ENCODE measurements around the gene TCF4. TPM values are rescaled to one million over a fixed set of nuclear protein-coding genes. Genes with fewer than 3 reads are reported as not detected.

The TCF4 gene
- total and polyA plus RNA-seq, 2 of the 13 experiments (the other 11 are each of a cell fraction or from before 2014, with no cell fraction given) = not detected

DNA sequence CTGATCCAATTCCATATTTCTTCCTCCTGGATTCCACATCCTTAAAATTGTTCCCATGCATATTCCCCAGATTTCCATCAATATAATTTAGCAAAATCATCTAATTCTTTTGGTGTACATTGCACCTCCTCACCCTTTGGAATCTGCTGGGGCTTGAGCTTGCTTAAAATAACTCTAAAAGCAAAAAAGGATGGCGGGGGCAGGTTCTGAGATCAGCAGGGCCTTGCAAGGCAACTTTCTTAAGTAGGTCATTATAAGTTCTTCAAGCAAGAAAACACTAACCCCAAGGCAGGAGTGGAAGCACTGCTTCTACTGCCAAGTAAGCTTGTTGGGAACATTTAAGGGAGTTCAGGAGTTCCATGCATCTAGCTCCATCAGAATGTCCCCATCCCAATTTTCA, 374.4 kb downstream of the TCF4 start:
- in situ Hi-C loops (cut with HindIII; ENCODE audit: extremely low pct_ligation_motif_present, low pct_unique_long_range_greater_than_20kb) (no loop called here), intact Hi-C loops (cut with micrococcal nuclease; ENCODE audit: unreplicated experiment) (no loop called here)
- H3K9me3 ChIP-seq (ENCODE audit: low read length) = no peaks in the 10 kb centered on the region
- FAIRE-seq (no peak), ATAC-seq (no peak), DNase-seq (ENCODE audit: low spot score) (no peak)
- H2AFZ ChIP-seq (ENCODE audit: low read length) = no peak overlapping the region
- H3K4me1 ChIP-seq (ENCODE audit: insufficient read depth, low read length) = no peaks in the 10 kb centered on the region
- no peaks in the 10 kb centered on the region for H4K20me1 ChIP-seq (ENCODE audit: insufficient read depth, low read length)
- ChIA-PET POLR2A (no interaction called here), CTCF (ENCODE audit: low intra/inter-chr PET ratio, low total read pairs) (no interaction called here)
- H3K9ac ChIP-seq (ENCODE audit: insufficient read depth, low read depth, low read length) = no peak overlapping the region
- no peaks in the 10 kb centered on the region for H3K27me3 ChIP-seq (ENCODE audit: control insufficient read depth in 1 of 2, insufficient read depth in 2 of 2, low read length in 2 of 2)
- no peaks in the 10 kb centered on the region for H3K79me2 ChIP-seq (ENCODE audit: insufficient read depth, low read length)
- TF ChIP-seq SMAD3 (CRISPR knock-in tag; IDR thresholded peaks at IDR 0.05) (no peak), FOXC1 (CRISPR knock-in tag; IDR thresholded peaks at IDR 0.05; ENCODE audit: borderline replicate concordance) (no peak), TBX3 (IDR thresholded peaks at IDR 0.05; ENCODE audit: borderline replicate concordance) (no peak), ZNF446 (CRISPR knock-in tag; IDR thresholded peaks at IDR 0.05) (no peak), ZFP36 (IDR thresholded peaks at IDR 0.05; ENCODE audit: borderline replicate concordance, low read depth, low read length, partially characterized antibody) (no peak), JARID2 (CRISPR knock-in tag; IDR thresholded peaks at IDR 0.05; ENCODE audit: insufficient replicate concordance) (no peak), CENPT (CRISPR knock-in tag; IDR thresholded peaks at IDR 0.05; ENCODE audit: low read depth) (no peak), ZNF839 (CRISPR knock-in tag; IDR thresholded peaks at IDR 0.05; ENCODE audit: borderline replicate concordance) (no peak), RARA (CRISPR knock-in tag; IDR thresholded peaks at IDR 0.05) (no peak), ZC3H4 (CRISPR knock-in tag; IDR thresholded peaks at IDR 0.05; ENCODE audit: borderline replicate concordance) (no peak)
- TF ChIP-seq, protein P1, sequence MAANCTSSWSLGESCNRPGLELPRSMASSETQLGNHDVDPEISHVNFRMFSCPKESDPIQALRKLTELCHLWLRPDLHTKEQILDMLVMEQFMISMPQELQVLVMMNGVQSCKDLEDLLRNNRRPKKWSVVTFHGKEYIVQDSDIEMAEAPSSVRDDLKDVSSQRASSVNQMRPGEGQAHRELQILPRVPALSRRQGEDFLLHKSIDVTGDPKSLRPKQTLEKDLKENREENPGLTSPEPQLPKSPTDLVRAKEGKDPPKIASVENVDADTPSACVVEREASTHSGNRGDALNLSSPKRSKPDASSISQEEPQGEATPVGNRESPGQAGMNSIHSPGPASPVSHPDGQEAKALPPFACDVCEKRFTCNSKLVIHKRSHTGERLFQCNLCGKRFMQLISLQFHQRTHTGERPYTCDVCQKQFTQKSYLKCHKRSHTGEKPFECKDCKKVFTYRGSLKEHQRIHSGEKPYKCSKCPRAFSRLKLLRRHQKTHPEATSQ (CRISPR knock-in tag; IDR thresholded peaks at IDR 0.05; ENCODE audit: borderline replicate concordance) = no peak
- TF ChIP-seq, protein P2, sequence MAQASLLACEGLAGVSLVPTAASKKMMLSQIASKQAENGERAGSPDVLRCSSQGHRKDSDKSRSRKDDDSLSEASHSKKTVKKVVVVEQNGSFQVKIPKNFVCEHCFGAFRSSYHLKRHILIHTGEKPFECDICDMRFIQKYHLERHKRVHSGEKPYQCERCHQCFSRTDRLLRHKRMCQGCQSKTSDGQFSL (CRISPR knock-in tag; IDR thresholded peaks at IDR 0.05) = no peak
- TF ChIP-seq, protein P3, sequence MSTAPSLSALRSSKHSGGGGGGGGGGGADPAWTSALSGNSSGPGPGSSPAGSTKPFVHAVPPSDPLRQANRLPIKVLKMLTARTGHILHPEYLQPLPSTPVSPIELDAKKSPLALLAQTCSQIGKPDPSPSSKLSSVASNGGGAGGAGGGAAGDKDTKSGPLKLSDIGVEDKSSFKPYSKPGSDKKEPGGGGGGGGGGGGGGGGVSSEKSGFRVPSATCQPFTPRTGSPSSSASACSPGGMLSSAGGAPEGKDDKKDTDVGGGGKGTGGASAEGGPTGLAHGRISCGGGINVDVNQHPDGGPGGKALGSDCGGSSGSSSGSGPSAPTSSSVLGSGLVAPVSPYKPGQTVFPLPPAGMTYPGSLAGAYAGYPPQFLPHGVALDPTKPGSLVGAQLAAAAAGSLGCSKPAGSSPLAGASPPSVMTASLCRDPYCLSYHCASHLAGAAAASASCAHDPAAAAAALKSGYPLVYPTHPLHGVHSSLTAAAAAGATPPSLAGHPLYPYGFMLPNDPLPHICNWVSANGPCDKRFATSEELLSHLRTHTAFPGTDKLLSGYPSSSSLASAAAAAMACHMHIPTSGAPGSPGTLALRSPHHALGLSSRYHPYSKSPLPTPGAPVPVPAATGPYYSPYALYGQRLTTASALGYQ (CRISPR knock-in tag; IDR thresholded peaks at IDR 0.05) = no peak
- no peaks in the 10 kb centered on the region for H3K36me3 ChIP-seq (replicated peaks in 1 of 2; ENCODE audit: control insufficient read depth in 1 of 2, insufficient read depth in 2 of 2, low read length in 2 of 2)
- 0% methylated on average over 1 of the region's 1 CpG for WGBS (ENCODE audit: low lambda C conversion rate)
- no peak overlapping the region for H3K4me2 ChIP-seq (ENCODE audit: low read depth, low read length)
- no TSS peak for BruUV-seq (replicated peaks)
- no peak overlapping the region for H3K27ac ChIP-seq (ENCODE audit: extremely low read length, insufficient read depth, low read length)
- H3K4me3 ChIP-seq (replicated peaks in 1 of 3; ENCODE audit: insufficient read depth in 1 of 3, low read depth in 2 of 3, low read length in 3 of 3) = no peak overlapping the region

Data from HepG2 (cell line).